H1 (cell line): Measurements from ENCODE around the gene NOL9.

Source experiments
- ATF2 ChIP-seq: IDR thresholded peaks from 2 replicates; pipeline ENCODE4 v1.6.1; 2012; ENCODE audit warnings: low read length, inconsistent platforms
- BCL11A ChIP-seq, 2 experiments: IDR thresholded peaks; one replicate each; pipeline ENCODE4 v1.6.1; 2011; ENCODE audit warnings: low read depth in 2 of 2, low read length in 2 of 2, mild to moderate bottlenecking in 2 of 2
- CBX8 ChIP-seq: fragments of 300-800, 300-1000 bp; sonication (generic); IDR thresholded peaks from 2 replicates; pipeline ENCODE4 v1.7.1; 2016; ENCODE audit warnings: low read depth, low read length, borderline replicate concordance
- CTBP2 ChIP-seq: IDR thresholded peaks from 2 replicates; pipeline ENCODE4 v1.7.0; 2011; ENCODE audit warnings: borderline replicate concordance, mild to moderate bottlenecking, moderate library complexity, mixed read lengths, low read length; ENCODE audit not compliant: insufficient read depth, insufficient read length
- CTCF ChIP-seq, 3 experiments: IDR thresholded peaks; 1 replicate in 2 of 3; 2 replicates in 1 of 3; pipeline versions ENCODE4 v1.5.1 to v1.6.1; 2011; ENCODE audit warnings: low read length in 3 of 3, mild to moderate bottlenecking in 3 of 3, inconsistent platforms in 2 of 3, low read depth in 1 of 3, moderate library complexity in 1 of 3; ENCODE audit not compliant: insufficient read depth in 1 of 3; ENCODE audit errors: control extremely low read depth in 1 of 3
- EP300 ChIP-seq, 2 experiments: IDR thresholded peaks; 1 replicate in 1 of 2; 2 replicates in 1 of 2; pipeline ENCODE4 v1.6.1; 2011 to 2012; ENCODE audit warnings: low read depth in 2 of 2, low read length in 2 of 2, mild to moderate bottlenecking in 2 of 2, borderline replicate concordance in 1 of 2, inconsistent platforms in 1 of 2, moderate library complexity in 1 of 2
- FOSL1 ChIP-seq: IDR thresholded peaks from 2 replicates; pipeline ENCODE4 v1.6.1; 2011; ENCODE audit warnings: mild to moderate bottlenecking, low read depth, low read length, moderate library complexity; ENCODE audit not compliant: insufficient read depth
- POLR2A ChIP-seq, 2 experiments: IDR thresholded peaks; 1 replicate in 1 of 2; 2 replicates in 1 of 2; pipeline ENCODE4 v1.6.1; 2011; ENCODE audit warnings: low read depth in 2 of 2, low read length in 2 of 2, mild to moderate bottlenecking in 2 of 2; ENCODE audit errors: control extremely low read depth in 1 of 2
- POLR2AphosphoS5 ChIP-seq: IDR thresholded peaks from 2 replicates; pipeline ENCODE4 v1.6.1; 2011; ENCODE audit warnings: low read depth, low read length
- SIN3A ChIP-seq, 2 experiments: IDR thresholded peaks in 1 of 2; conservative IDR thresholded peaks in 1 of 2; 2 replicates each; pipeline ENCODE4 v1.6.1; 2011 to 2012; ENCODE audit warnings: low read length in 2 of 2, improper control_type of control experiment in 1 of 2, low read depth in 1 of 2, mild to moderate bottlenecking in 1 of 2
- SRF ChIP-seq: IDR thresholded peaks from 2 replicates; pipeline ENCODE4 v1.6.1; 2011; ENCODE audit warnings: mild to moderate bottlenecking, low read depth, low read length, moderate library complexity
- TBP ChIP-seq: IDR thresholded peaks from 2 replicates; pipeline ENCODE4 v1.6.1; 2011; ENCODE audit warnings: low read depth, low read length, improper control_type of control experiment
- TCF12 ChIP-seq: IDR thresholded peaks from 2 replicates; pipeline ENCODE4 v1.6.1; 2011; ENCODE audit warnings: low read depth, mild to moderate bottlenecking, low read length
- YY1 ChIP-seq: IDR thresholded peaks from 2 replicates; pipeline ENCODE4 v1.6.1; 2011; ENCODE audit warnings: low read depth, mild to moderate bottlenecking, low read length

GRCh38 chr1:6601049-6601922 is 47.0 kb upstream of the NOL9 start:
- TF ChIP-seq CTCF (IDR thresholded peaks at IDR 0.05; ENCODE audit: control extremely low read depth in 1 of 3, insufficient read depth in 1 of 3, low read depth in 1 of 3, low read length in 3 of 3): no peak
- no peak for TF ChIP-seq POLR2AphosphoS5
- no peak; a peak in 1 of 3 replicates for TF ChIP-seq POLR2A (IDR thresholded peaks at IDR 0.05; ENCODE audit: control extremely low read depth in 1 of 2, low read depth in 2 of 2, low read length in 2 of 2)
- no peak for TF ChIP-seq SRF
- no peak for TF ChIP-seq ATF2
- TF ChIP-seq TCF12: no peak
- TF ChIP-seq BCL11A (IDR thresholded peaks at IDR 0.05; ENCODE audit: low read depth in 2 of 2, low read length in 2 of 2): no peak
- TF ChIP-seq FOSL1: no peak
- TF ChIP-seq YY1: no peak
- no peak for TF ChIP-seq EP300 (IDR thresholded peaks at IDR 0.05; ENCODE audit: borderline replicate concordance in 1 of 2, low read depth in 2 of 2, low read length in 2 of 2)
- peak; percentile 2 to 33; a peak in 2 of 4 replicates for TF ChIP-seq SIN3A (conservative IDR thresholded peaks at IDR 0.05 in 1 of 2, IDR thresholded peaks at IDR 0.05 in 1 of 2; ENCODE audit: low read depth in 1 of 2, low read length in 2 of 2)
- no peak for TF ChIP-seq CBX8
- TF ChIP-seq TBP: 0 out of 2 replicates have a peak, but pooled peaks have one; percentile 5
- no peak for TF ChIP-seq CTBP2
